GM10847 (cell line): Measurements from ENCODE around the gene DKK2.

ENCODE experiments used
- POLR2A ChIP-seq: IDR thresholded peaks from 2 replicates; pipeline ENCODE4 v1.6.1; 2011; ENCODE audit not compliant: insufficient read length; ENCODE audit errors: extremely low read depth

Gene DKK2

DNA sequence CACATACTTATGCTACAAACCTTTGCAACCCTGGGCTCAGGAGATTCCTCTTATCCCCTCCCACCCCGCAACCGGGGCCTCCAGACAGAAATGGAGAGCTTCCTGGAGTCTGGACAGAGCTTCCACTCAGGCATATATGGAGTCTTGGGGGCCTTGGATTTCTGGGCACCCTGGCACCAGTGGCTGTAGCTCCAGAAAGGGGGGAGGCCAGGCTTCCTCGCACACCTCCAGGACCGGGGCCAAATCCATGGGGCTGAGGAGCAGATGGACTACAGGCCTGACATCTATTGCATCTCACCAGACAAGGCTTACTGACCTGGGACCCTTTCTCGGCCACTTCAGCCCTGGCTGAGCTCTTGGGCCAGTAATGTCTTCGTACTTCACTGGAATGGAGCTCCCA, 143.3 kb downstream of the DKK2 start:
- no peak for TF ChIP-seq POLR2A

DNA sequence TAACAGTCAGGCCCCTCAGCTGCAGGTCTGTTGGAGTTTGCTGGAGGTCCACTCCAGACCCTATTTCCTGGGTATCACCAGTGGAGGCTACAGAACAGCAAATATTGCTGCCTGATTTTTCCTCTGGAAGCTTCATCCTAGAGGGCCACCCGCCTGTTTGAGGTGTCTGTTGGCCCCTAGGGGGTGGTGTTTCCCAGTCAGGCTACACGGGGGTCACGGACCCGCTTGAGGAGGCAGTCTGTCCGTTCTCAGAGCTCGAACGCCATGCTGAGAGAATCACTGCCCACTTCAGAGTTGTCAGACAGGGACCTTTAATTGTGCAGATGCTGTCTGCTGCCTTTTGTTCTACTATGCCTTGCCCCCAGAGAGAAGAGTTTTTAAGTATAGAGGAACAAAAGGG, 160.8 kb downstream of the DKK2 start:
- TF ChIP-seq POLR2A: no peak
